Heart right ventricle (tissue), 16 donors: ENCODE measurements around the gene RNASE1. TPM values are rescaled to one million over a fixed set of nuclear protein-coding genes. Genes with fewer than 3 reads are reported as not detected.

ENCODE experiments used
- ATAC-seq, 8 donors: fragments of 200-7000 bp; cut with Tn5 transposase; one replicate each; pipeline ENCODE4 v1.9.1; 2020; ENCODE audit warnings: mild to moderate bottlenecking in 8 of 8, moderate library complexity in 8 of 8, moderate number of reproducible peaks in 1 of 8
- DNase-seq, 2 donors: peaks; one replicate each; pipeline ENCODE4 v3.0.0-alpha.2; 2020
- H3K27ac ChIP-seq, 10 donors: fragments of 200-600 bp; sonication (generic) in 2 of 10; one replicate each; pipeline versions ENCODE4 v1.5.0 to v1.8.0; 2020 to 2022; ENCODE audit warnings: mild to moderate bottlenecking in 3 of 10
- H3K27me3 ChIP-seq, 7 donors: fragments of 200-600 bp; one replicate each; pipeline ENCODE4 v1.8.0; 2021 to 2022; ENCODE audit warnings: mild to moderate bottlenecking in 2 of 7
- H3K36me3 ChIP-seq, 9 donors: fragments of 200-600 bp; sonication (generic) in 1 of 9; one replicate each; pipeline versions ENCODE4 v1.5.0 to v1.8.0; 2020 to 2022; ENCODE audit warnings: mild to moderate bottlenecking in 2 of 9
- H3K4me1 ChIP-seq, 9 donors: fragments of 200-600 bp; sonication (generic) in 1 of 9; one replicate each; pipeline versions ENCODE4 v1.5.0 to v1.8.0; 2020 to 2022; ENCODE audit warnings: mild to moderate bottlenecking in 4 of 9
- H3K4me3 ChIP-seq, 10 donors: fragments of 200-600 bp; sonication (generic) in 2 of 10; one replicate each; pipeline versions ENCODE4 v1.5.0 to v1.8.0; 2020 to 2022; ENCODE audit warnings: mild to moderate bottlenecking in 7 of 10, moderate library complexity in 2 of 10
- H3K9me3 ChIP-seq, 11 donors: fragments of 200-600 bp in 10 of 11; sonication (generic) in 2 of 11; one replicate each; pipeline versions ENCODE4 v1.5.0 to v1.8.0; 2013 to 2022; ENCODE audit warnings: mild to moderate bottlenecking in 2 of 11, control low read depth in 1 of 11, moderate library complexity in 1 of 11
- WGBS, 2 donors: extraction: QIAGEN DNeasy Blood & Tissue Kit; methylation state at CpG; one replicate each; pipeline ENCODE4 v1.1.7; 2013; ENCODE audit warnings: inconsistent platforms in 1 of 2; 5-methylcytosine and 5-hydroxymethylcytosine counted together
- intact Hi-C, 10 donors: fragments of 100-400 bp; cut with DNase I; formaldehyde crosslinking; loops; one replicate each; pipeline versions ENCODE4 v1.11.1 to v1.14.2; 2022
- polyA plus RNA-seq, 2 donors: library from polyadenylated mRNA; stranded (reverse); fragments of 200-250 nt; gene quantifications; one replicate each; pipeline ENCODE4 v1.2.3, GENCODE V29; 2013
- total RNA-seq, 10 donors: library from RNA; stranded (reverse); fragmentation: NEBNext Ultra II Directional in 3 of 10; extraction: Animal tissue kit (Norgen Biotek cat#: 25700) in 3 of 10; gene quantifications; one replicate each; pipeline versions ENCODE4 v1.2.1 to v1.2.4, GENCODE V29; 2021 to 2023
- TF ChIP-seq, protein P1 (sequence below), 9 donors: fragments of 200-600 bp; sonication (generic) in 2 of 9; IDR thresholded peaks; one replicate each; pipeline versions ENCODE4 v1.5.0 to v1.8.0; 2021 to 2022; ENCODE audit warnings: antibody characterized with exemption in 9 of 9, mild to moderate bottlenecking in 5 of 9, moderate library complexity in 1 of 9
- donor health status: Arrhythmogenic right ventricular cardiomyopathy.
- donor health status: ischemic (EF 13 %, LVEDD 7.1; RV severe dilation, severe dysfunction).
- donor health status: healthy with polysubstance abuse.
- donor health status: DM: no; HTN: yes; CAD: no.
- donor health status: DM: no; HTN: no; CAD: no.
- donor health status: ischemic (EF 25% LVEDD 6.9; RV normal size, moderate dysfunction).
- donor health status: ischemic (EF 25% LVEDD 5.7; RV mildly dilated, moderate dysfunction).
- donor health status: healthy.
- donor health status: DM: yes; HTN: yes; CAD: no.
- donor health status: Ischemic cardiomyopathy.
- donor health status: ischemic (EF 35%, LVEDD 5.7; RV mildly dilated, moderate dysfunction).
- donor health status: nonischemic (EF 11% LVEDD 7.7; RV severe dilation, severe dysfunction).
- donor health status: DM: yes; HTN: yes; CAD: no.
- donor health status: PGD.
- donor health status: ischemic (EF 29% LVEDD 5.4; RV normal size, mild dysfunction).
- donor health status: nonischemic (EF 23%, LVEDD 6.1; RV moderate dilation, normal function).

The RNASE1 gene
- total and polyA plus RNA-seq, 12 donors = 92.1 to 490 (median 180) TPM

GRCh38 chr14:20754308-20754707, 48.3 kb downstream of the RNASE1 start:
- Histone ChIP-seq H3K9me3 (peaks cover 0 to 25% (median 6%) of the 10 kb centered on the region in 11 donors), H3K4me1 (peaks cover 0 to 9% (median 0%) of the 10 kb centered on the region in 9 donors), H3K36me3 (no peaks in the 10 kb centered on the region), H3K27ac (no peak overlapping the region), H3K27me3 (no peaks in the 10 kb centered on the region), H3K4me3 (no peak overlapping the region)
- TF ChIP-seq, protein P1, sequence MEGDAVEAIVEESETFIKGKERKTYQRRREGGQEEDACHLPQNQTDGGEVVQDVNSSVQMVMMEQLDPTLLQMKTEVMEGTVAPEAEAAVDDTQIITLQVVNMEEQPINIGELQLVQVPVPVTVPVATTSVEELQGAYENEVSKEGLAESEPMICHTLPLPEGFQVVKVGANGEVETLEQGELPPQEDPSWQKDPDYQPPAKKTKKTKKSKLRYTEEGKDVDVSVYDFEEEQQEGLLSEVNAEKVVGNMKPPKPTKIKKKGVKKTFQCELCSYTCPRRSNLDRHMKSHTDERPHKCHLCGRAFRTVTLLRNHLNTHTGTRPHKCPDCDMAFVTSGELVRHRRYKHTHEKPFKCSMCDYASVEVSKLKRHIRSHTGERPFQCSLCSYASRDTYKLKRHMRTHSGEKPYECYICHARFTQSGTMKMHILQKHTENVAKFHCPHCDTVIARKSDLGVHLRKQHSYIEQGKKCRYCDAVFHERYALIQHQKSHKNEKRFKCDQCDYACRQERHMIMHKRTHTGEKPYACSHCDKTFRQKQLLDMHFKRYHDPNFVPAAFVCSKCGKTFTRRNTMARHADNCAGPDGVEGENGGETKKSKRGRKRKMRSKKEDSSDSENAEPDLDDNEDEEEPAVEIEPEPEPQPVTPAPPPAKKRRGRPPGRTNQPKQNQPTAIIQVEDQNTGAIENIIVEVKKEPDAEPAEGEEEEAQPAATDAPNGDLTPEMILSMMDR (IDR thresholded peaks at IDR 0.05) = no peak
- 65 to 72% methylated on average over 2 of the region's 2 CpGs for WGBS, 2 donors
- intact Hi-C loops = loop anchor here in 2 of 10 donors (10.0 kb wide), 1 partner anchor 100 kb away; no protein-coding TSS in a partner anchor
- ATAC-seq (peak in 5 of 8 donors; percentile 53 to 71 (median 67)), DNase-seq (peak in 1 of 2 donors; percentile 7)

DNA sequence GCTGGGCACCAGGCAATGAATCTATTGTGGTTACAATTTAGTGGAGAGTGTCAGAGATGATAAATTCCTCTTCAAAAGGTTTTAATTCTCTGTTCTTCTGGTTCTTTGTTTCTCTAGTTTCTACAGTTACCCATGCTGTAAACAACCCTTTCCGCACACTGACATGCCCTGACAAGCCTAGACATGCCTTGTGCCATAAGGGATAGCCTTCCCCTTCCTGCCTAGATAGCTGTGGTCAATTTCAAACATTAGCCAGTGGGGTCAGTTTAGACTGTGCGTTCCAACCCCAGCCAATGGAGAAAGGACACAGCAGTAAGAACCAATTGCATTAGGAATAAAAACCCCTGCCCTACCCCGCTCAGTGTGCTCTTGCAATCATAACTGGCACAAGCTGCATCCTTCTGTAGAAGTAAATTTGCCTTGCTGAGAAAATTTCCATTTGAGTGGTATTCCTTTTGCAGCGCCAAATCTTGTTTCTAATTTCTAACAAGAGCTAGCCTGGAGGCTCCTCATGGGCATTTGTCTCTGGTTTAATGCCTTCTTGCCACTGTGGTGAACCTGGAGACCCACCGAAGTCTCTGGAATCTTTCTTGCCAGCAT, 50.6 kb downstream of the RNASE1 start:
- no peak for DNase-seq
- WGBS, 2 donors = 82 to 86% methylated on average over 5 of the region's 5 CpGs
- H3K9me3 ChIP-seq = peaks cover 0 to 25% (median 6%) of the 10 kb centered on the region in 11 donors
- H3K4me3 ChIP-seq = no peak overlapping the region
- no peaks in the 10 kb centered on the region for H3K36me3 ChIP-seq
- ATAC-seq = no peak
- H3K4me1 ChIP-seq = peaks cover 0 to 7% (median 0%) of the 10 kb centered on the region in 9 donors
- intact Hi-C loops = loop anchor here in 2 of 10 donors (10.0 kb wide), 1 partner anchor 103 kb away; no protein-coding TSS in a partner anchor
- TF ChIP-seq, protein P1 (IDR thresholded peaks at IDR 0.05) = no peak
- H3K27me3 ChIP-seq = no peaks in the 10 kb centered on the region
- H3K27ac ChIP-seq = no peak overlapping the region

Other genes starting within 250 kb of the RNASE1 start
- gene RNASE9, start 241.8 kb downstream of the RNASE1 start, total RNA-seq = not detected
- gene RNASE9, start 241.8 kb downstream of the RNASE1 start, polyA plus RNA-seq = not detected
- not detected for gene RNASE11, start 214.8 kb downstream of the RNASE1 start, total RNA-seq
- gene RNASE11, start 214.8 kb downstream of the RNASE1 start, polyA plus RNA-seq = not detected
- not detected for gene RNASE12, start 211.5 kb downstream of the RNASE1 start, total RNA-seq
- not detected for gene RNASE12, start 211.5 kb downstream of the RNASE1 start, polyA plus RNA-seq
- not detected for gene OR6S1, start 161.2 kb downstream of the RNASE1 start, total RNA-seq
- not detected for gene OR6S1, start 161.2 kb downstream of the RNASE1 start, polyA plus RNA-seq
- 10 to 100 TPM in 2 of 10 donors, 1 to 10 TPM in 8; 2.3 to 13.6 (median 4.4) TPM for gene RNASE4, start 118.3 kb downstream of the RNASE1 start, total RNA-seq
- 10 to 100 TPM; 11.2 to 16.2 TPM for gene RNASE4, start 118.3 kb downstream of the RNASE1 start, polyA plus RNA-seq
- 1 to 10 TPM in 9 of 10 donors, under 1 TPM in 1; 0.79 to 4.1 (median 2.2) TPM for gene ANG, start 114.1 kb downstream of the RNASE1 start, total RNA-seq
- 1 to 10 TPM; 5.4 to 7.0 TPM for gene ANG, start 114.1 kb downstream of the RNASE1 start, polyA plus RNA-seq
- not detected for gene EDDM3A, start 57.0 kb downstream of the RNASE1 start, total RNA-seq
- gene EDDM3A, start 57.0 kb downstream of the RNASE1 start, polyA plus RNA-seq = not detected
- gene EDDM3B, start 34.4 kb downstream of the RNASE1 start, total RNA-seq = not detected
- gene EDDM3B, start 34.4 kb downstream of the RNASE1 start, polyA plus RNA-seq = not detected
- gene RNASE6, start 21.6 kb downstream of the RNASE1 start, total RNA-seq = 10 to 100 TPM in 2 of 10 donors, 1 to 10 TPM in 8; 1.3 to 18.2 (median 2.4) TPM
- 1 to 10 TPM; 2.0 to 6.8 TPM for gene RNASE6, start 21.6 kb downstream of the RNASE1 start, polyA plus RNA-seq
- not detected for gene RNASE3, start 88.5 kb upstream of the RNASE1 start, total RNA-seq
- under 1 TPM in 1 of 2 donors, not detected in 1; 0.06 TPM for gene RNASE3, start 88.5 kb upstream of the RNASE1 start, polyA plus RNA-seq
- gene RNASE2, start 152.6 kb upstream of the RNASE1 start, total RNA-seq = 1 to 10 TPM in 4 of 10 donors, not detected in 6; 1.2 to 7.8 (median 4.4) TPM
- gene RNASE2, start 152.6 kb upstream of the RNASE1 start, polyA plus RNA-seq = 1 to 10 TPM; 2.9 to 4.4 TPM
- gene METTL17, start 187.1 kb upstream of the RNASE1 start, total RNA-seq = 10 to 100 TPM; 28.8 to 56.4 (median 38.3) TPM
- 10 to 100 TPM; 50.2 to 79.3 TPM for gene METTL17, start 187.1 kb upstream of the RNASE1 start, polyA plus RNA-seq
- gene SLC39A2, start 196.4 kb upstream of the RNASE1 start, total RNA-seq = not detected
- not detected for gene SLC39A2, start 196.4 kb upstream of the RNASE1 start, polyA plus RNA-seq
- 100 to 1,000 TPM; 242 to 420 (median 299) TPM for gene NDRG2, start 222.2 kb upstream of the RNASE1 start, total RNA-seq
- 100 to 1,000 TPM; 286 to 293 TPM for gene NDRG2, start 222.2 kb upstream of the RNASE1 start, polyA plus RNA-seq
- gene TPPP2, start 227.4 kb upstream of the RNASE1 start, total RNA-seq = 1 to 10 TPM in 5 of 10 donors, under 1 TPM in 5; 0.28 to 3.2 (median 0.91) TPM
- 1 to 10 TPM in 1 of 2 donors, under 1 TPM in 1; 0.75 to 1.1 TPM for gene TPPP2, start 227.4 kb upstream of the RNASE1 start, polyA plus RNA-seq
- gene RNASE13, start 232.0 kb upstream of the RNASE1 start, total RNA-seq = not detected
- not detected for gene RNASE13, start 232.0 kb upstream of the RNASE1 start, polyA plus RNA-seq
- gene RNASE7, start 239.5 kb upstream of the RNASE1 start, total RNA-seq = not detected
- gene RNASE7, start 239.5 kb upstream of the RNASE1 start, polyA plus RNA-seq = under 1 TPM in 1 of 2 donors, not detected in 1; 0.03 TPM